HG03064 (cell line): ENCODE data around the gene CES4A.
"Not testable (repeated sequence)": the region's sequence is repeated elsewhere in the genome, so short reads cannot be mapped to it uniquely, and the experiment has no call there.

Experiments used
- ATAC-seq: cut with Tn5 transposase; IDR thresholded peaks from one replicate; pipeline ENCODE4 v1.9.1; 2021; ENCODE audit warnings: low read depth; ENCODE audit not compliant: unreplicated experiment

The CES4A gene

GRCh38 chr16:67040906-67041305 lies 52.5 kb downstream of the CES4A start:
- no peak for ATAC-seq

GRCh38 chr16:67041520-67041919 lies 53.1 kb downstream of the CES4A start:
- not testable (repeated sequence) for ATAC-seq

GRCh38 chr16:67043420-67043819 lies 55.0 kb downstream of the CES4A start:
- no peak for ATAC-seq

GRCh38 chr16:67050796-67051195 lies 62.4 kb downstream of the CES4A start:
- ATAC-seq: no peak

- ATAC-seq: no peak
These were observed 64.0 kb downstream of the CES4A start for GRCh38 chr16:67052399-67052798.

- no peak for ATAC-seq
These were observed 65.5 kb downstream of the CES4A start for GRCh38 chr16:67053767-67054334.

- no peak for ATAC-seq
These were observed 66.5 kb downstream of the CES4A start for GRCh38 chr16:67054901-67055300.

- ATAC-seq: no peak
These were observed 67.5 kb downstream of the CES4A start for GRCh38 chr16:67055712-67056487.
